ENCODE measurements around the gene COPZ1. TPM values are rescaled to one million over a fixed set of nuclear protein-coding genes. Genes with fewer than 3 reads are reported as not detected.
A peak's percentile ranks its signal among the peaks of the same experiment; 100 is the strongest.
"Not testable (repeated sequence)": the region's sequence is repeated elsewhere in the genome, so short reads cannot be mapped to it uniquely, and the experiment has no call there.

The COPZ1 gene
- total and polyA plus RNA-seq, 4 donors = 54.1 to 72.1 (median 67.2) TPM

DNA sequence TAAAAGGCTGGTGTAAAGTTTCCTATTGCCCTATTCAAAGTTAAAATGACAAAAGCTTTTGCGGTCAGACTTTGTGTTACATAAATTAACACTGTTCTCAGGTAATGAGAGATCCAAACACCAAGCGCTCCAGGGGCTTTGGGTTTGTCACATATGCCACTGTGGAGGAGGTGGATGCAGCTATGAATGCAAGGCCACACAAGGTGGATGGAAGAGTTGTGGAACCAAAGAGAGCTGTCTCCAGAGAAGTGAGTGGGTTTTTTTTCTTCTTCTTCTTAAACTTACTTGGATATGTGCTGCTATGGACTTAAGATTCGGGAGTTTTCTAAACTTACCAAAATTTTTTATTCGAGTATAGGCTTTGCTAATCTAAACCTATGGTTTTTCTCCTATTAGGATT, 43.2 kb upstream of the COPZ1 start:
- intact Hi-C loops (cut with DNase I); DNase-seq; H3K27me3 ChIP-seq (ENCODE audit: control insufficient read depth in 1 of 2, insufficient read depth in 2 of 2, low read length in 1 of 2); H3K36me3 ChIP-seq (ENCODE audit: control insufficient read depth in 1 of 2, insufficient read depth in 2 of 2, low read length in 1 of 2); ATAC-seq (ENCODE audit: low FRiP score); H3K4me1 ChIP-seq (ENCODE audit: control insufficient read depth in 1 of 2, insufficient read depth in 2 of 2, low read length in 2 of 2); H3K27ac ChIP-seq (ENCODE audit: low read depth in 1 of 2, low read length in 2 of 2); H3K9me3 ChIP-seq (ENCODE audit: control insufficient read depth, low read length): not testable (repeated sequence)
- WGBS, 2 donors = 13 to 14% methylated on average over 4 of the region's 4 CpGs
- peak overlapping the region; percentile 61 to 99 for H3K4me3 ChIP-seq (ENCODE audit: low read length in 2 of 2)

DNA sequence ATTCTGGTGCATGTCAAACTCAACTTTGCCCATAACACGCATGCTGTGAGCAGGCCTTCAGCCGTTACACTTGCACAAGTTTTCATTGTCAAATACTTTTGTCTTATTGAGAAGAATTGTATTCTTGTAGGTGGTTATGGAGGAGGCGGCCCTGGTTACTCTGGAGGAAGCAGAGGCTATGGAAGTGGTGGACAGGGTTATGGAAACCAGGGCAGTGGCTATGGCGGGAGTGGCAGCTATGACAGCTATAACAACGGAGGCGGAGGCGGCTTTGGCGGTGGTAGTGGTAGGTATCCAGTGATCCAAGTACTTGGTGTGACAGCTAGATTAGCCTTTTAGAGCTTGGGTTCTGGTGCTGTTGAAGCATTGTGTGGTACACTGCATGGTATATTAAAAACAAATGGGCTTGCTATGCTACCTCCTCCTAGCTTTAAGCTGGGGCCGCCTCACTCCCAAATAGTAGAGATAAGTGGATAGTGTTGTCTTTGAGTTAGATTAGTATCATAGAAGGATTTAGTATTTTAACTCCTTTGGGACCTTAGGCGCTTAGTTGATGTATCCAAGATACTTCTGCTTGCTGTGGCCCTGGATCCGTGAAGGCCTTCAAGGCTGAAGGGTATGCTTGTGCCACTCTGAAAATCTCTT, 41.9 kb upstream of the COPZ1 start:
- Histone ChIP-seq H3K4me1 (ENCODE audit: control insufficient read depth in 1 of 2, insufficient read depth in 2 of 2, low read length in 2 of 2) (no peaks in the 10 kb centered on the region), H3K27ac (ENCODE audit: low read depth in 1 of 2, low read length in 2 of 2) (no peak overlapping the region), H3K36me3 (ENCODE audit: control insufficient read depth in 1 of 2, insufficient read depth in 2 of 2, low read length in 1 of 2) (peaks cover 5 to 12% of the 10 kb centered on the region in 2 donors), H3K4me3 (ENCODE audit: low read length in 2 of 2) (no peak overlapping the region), H3K9me3 (ENCODE audit: control insufficient read depth, low read length) (no peaks in the 10 kb centered on the region), H3K27me3 (ENCODE audit: control insufficient read depth in 1 of 2, insufficient read depth in 2 of 2, low read length in 1 of 2) (no peaks in the 10 kb centered on the region)
- ATAC-seq (ENCODE audit: low FRiP score) (no peak), DNase-seq (peak in 1 of 2 donors; percentile 57)
- intact Hi-C loops (cut with DNase I) = no loop called here
- WGBS, 2 donors = 29 to 31% methylated on average over 11 of the region's 11 CpGs

DNA sequence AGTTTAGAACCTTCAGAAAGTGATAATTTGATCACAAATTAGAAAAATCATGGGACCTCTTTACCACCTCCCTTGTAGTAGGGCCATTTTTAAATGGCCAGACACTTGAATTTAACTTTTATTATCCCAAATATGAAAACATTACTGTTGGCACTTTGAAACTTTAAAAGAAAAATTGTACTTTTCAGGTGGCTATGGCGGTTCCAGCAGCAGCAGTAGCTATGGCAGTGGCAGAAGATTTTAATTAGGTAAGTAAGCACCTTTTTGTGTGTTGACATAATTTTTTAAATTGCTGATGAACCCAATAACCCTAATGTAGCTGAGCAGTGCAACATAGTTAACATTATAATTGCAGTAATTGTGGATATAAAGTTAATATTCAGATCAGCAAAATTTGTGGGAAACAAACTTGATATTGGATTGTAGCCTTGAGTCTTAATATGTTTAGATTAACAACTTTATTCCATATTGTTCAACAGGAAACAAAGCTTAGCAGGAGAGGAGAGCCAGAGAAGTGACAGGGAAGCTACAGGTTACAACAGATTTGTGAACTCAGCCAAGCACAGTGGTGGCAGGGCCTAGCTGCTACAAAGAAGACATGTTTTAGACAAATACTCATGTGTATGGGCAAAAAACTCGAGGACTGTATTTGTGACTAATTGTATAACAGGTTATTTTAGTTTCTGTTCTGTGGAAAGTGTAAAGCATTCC, 40.7 kb upstream of the COPZ1 start:
- DNase-seq; H3K4me1 ChIP-seq (ENCODE audit: control insufficient read depth in 1 of 2, insufficient read depth in 2 of 2, low read length in 2 of 2); intact Hi-C loops (cut with DNase I): not testable (repeated sequence)

DNA sequence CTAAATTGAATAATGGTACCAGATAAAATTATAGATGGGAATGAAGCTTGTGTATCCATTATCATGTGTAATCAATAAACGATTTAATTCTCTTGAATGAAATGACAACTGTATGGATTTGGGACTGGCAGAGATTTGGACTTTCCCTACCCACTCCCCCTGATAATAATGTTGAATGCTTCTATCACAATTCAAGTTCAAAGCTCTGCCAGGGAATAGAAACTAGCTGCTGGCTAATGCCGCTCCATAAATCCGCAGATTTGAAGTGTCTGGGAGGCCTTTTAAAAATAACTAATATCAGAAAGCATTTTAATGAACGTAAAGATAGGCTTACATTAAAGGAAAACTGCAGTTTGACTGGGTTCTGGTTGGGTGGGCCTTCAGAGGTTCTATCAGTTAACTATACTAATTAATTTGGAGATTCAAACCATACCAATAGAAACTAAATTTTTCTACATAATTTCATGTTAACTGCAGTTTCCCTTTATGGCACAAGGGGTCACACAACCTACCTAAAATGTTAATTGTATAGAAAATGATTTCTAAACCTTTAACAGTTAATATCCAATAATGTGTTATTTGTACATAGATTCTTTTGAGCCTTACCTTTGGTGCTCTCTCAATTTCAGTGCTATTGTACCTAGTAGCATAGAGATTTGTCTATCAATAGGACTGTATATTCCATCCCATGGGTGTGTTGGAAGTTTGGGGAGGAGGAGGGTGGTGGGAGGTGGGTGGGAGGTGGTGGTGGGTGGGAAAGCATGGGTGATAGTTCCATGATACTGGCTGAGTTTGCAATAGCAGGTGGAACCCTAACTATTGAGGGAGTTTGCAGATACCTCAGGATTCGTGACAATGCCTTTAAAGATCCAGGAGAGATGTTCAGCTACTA, 39.5 kb upstream of the COPZ1 start:
- Histone ChIP-seq H3K36me3 (ENCODE audit: control insufficient read depth in 1 of 2, insufficient read depth in 2 of 2, low read length in 1 of 2) (peaks cover 5 to 12% of the 10 kb centered on the region in 2 donors), H3K4me1 (ENCODE audit: control insufficient read depth in 1 of 2, insufficient read depth in 2 of 2, low read length in 2 of 2) (no peaks in the 10 kb centered on the region)
- 47 to 53% methylated on average over 5 of the region's 5 CpGs for WGBS, 2 donors

More for the DNA sequence above, 40.7 kb upstream of the COPZ1 start:
- not testable (repeated sequence) for H3K27ac ChIP-seq (ENCODE audit: low read depth in 1 of 2, low read length in 2 of 2); H3K9me3 ChIP-seq (ENCODE audit: control insufficient read depth, low read length); ATAC-seq (ENCODE audit: low FRiP score); H3K27me3 ChIP-seq (ENCODE audit: control insufficient read depth in 1 of 2, insufficient read depth in 2 of 2, low read length in 1 of 2); H3K4me3 ChIP-seq (ENCODE audit: low read length in 2 of 2)
- peaks cover 5 to 12% of the 10 kb centered on the region in 2 donors for H3K36me3 ChIP-seq (ENCODE audit: control insufficient read depth in 1 of 2, insufficient read depth in 2 of 2, low read length in 1 of 2)
- WGBS, 2 donors = 27 to 37% methylated on average over 1 of the region's 2 CpGs

DNA sequence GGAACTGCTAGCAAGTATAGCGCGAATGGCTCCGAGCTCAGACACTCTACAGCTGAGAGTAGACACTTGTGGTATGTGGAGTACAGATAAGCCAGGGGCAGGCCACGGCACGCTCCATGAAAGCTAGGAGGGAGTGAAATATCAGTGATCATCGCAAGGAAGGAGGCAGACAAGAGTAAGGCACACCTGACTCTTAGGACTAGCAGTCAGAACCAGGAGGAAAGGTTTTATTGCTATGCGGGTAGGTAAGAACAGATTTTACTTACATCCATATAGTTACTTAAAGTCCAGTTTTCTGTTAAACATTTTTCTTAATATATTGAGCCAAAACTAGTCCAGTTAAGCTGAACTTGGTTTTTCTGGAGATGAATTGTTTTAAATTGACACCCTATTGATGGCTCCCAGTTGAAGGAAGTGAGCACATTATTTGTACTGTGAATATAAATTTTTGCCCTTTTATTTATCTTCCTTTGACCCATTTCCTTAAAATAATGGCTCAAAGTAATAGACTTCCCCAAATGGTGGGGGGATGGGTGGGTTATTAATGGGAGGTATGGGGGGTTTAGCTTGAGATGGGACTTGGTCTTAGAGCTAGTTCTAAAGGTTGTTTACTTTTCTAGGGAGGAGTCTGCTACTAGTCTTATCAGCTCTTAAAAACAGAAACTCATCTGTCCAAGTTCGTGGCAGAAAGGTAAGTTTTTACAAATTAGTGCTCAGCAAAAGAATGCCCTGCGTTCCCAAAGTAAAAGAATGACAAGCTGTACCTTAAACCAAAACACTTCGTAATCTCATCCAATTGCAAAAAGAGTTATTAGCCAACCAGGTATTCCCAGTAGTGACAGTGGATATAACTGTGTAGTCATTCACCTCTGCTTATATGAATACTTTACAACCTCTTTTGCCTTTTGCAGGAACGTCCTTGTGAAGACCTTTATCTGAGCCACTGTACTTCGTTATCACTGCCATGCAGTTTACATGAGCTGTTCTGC, 38.6 kb upstream of the COPZ1 start:
- peaks cover 5 to 12% of the 10 kb centered on the region in 2 donors for H3K36me3 ChIP-seq (ENCODE audit: control insufficient read depth in 1 of 2, insufficient read depth in 2 of 2, low read length in 1 of 2)
- DNase-seq (no peak), ATAC-seq (ENCODE audit: low FRiP score) (no peak)
- no peaks in the 10 kb centered on the region for H3K4me1 ChIP-seq (ENCODE audit: control insufficient read depth in 1 of 2, insufficient read depth in 2 of 2, low read length in 2 of 2)
- no peaks in the 10 kb centered on the region for H3K9me3 ChIP-seq (ENCODE audit: control insufficient read depth, low read length)
- no peaks in the 10 kb centered on the region for H3K27me3 ChIP-seq (ENCODE audit: control insufficient read depth in 1 of 2, insufficient read depth in 2 of 2, low read length in 1 of 2)
- peak overlapping the region; percentile 4 to 36 for H3K27ac ChIP-seq (ENCODE audit: low read depth in 1 of 2, low read length in 2 of 2)
- H3K4me3 ChIP-seq (ENCODE audit: low read length in 2 of 2) = no peak overlapping the region
- intact Hi-C loops (cut with DNase I) = loop anchor here in 1 of 2 donors (5.0 kb wide), 1 partner anchor 34 kb away; no protein-coding TSS in a partner anchor
- WGBS, 2 donors = 50 to 52% methylated on average over 12 of the region's 12 CpGs

More for the DNA sequence above, 39.5 kb upstream of the COPZ1 start:
- no peak for ATAC-seq (ENCODE audit: low FRiP score)
- DNase-seq = no peak
- Histone ChIP-seq H3K27me3 (ENCODE audit: control insufficient read depth in 1 of 2, insufficient read depth in 2 of 2, low read length in 1 of 2) (no peaks in the 10 kb centered on the region), H3K27ac (ENCODE audit: low read depth in 1 of 2, low read length in 2 of 2) (peak overlapping the region; percentile 4 to 36), H3K4me3 (ENCODE audit: low read length in 2 of 2) (no peak overlapping the region), H3K9me3 (ENCODE audit: control insufficient read depth, low read length) (no peaks in the 10 kb centered on the region)
- intact Hi-C loops (cut with DNase I) = loop anchor here in 1 of 2 donors (5.0 kb wide), 1 partner anchor 33 kb away; no protein-coding TSS in a partner anchor

DNA sequence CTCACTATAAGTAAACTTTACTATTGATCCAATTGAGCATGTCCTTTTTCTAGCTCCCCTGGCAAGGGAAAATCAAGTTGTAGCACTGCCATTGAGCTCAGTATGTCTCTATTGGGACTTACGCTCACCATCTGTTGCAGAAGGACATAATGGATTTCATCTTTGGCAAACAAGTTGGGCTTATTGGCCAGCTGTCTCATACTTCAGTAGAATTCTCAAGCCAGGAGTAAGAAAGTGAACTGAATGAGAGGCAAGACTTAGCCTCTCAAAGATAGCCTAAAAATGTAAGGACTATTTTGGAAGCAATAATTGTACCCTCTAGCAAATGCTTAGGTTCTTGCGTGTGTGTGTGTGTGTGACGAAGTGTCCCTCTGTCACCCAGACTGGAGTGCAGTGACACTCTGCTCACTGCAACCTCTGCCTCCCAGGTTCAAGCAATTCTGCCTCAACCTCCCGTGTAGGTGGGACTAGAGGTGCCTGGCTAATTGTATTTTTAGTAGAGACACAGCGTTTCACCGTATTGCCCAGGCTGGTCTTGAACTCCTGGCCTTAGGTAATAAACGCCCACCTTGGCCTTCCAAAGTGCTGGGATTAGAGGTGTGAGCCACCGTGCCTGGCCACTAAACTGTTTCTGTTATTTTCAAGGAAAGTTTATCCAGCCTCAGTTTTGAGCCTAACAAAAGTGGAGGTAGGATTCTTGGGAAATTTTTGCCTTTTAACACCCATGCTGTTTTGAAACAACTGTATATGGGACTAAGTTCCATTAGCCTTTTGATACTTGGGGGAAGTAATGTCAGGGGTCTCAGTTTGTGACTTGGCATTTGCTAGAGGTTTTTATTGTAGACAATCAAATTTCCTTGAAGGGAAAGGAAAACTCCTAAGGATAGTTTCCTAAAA, 37.4 kb upstream of the COPZ1 start:
- ATAC-seq (ENCODE audit: low FRiP score) (no peak), DNase-seq (peak in 1 of 2 donors; percentile 20)
- 60 to 62% methylated on average over 8 of the region's 8 CpGs for WGBS, 2 donors
- H3K4me1 ChIP-seq (ENCODE audit: control insufficient read depth in 1 of 2, insufficient read depth in 2 of 2, low read length in 2 of 2) = no peaks in the 10 kb centered on the region
- peaks cover 5 to 11% of the 10 kb centered on the region in 2 donors for H3K36me3 ChIP-seq (ENCODE audit: control insufficient read depth in 1 of 2, insufficient read depth in 2 of 2, low read length in 1 of 2)
- no peak overlapping the region for H3K4me3 ChIP-seq (ENCODE audit: low read length in 2 of 2)
- no peak overlapping the region for H3K27ac ChIP-seq (ENCODE audit: low read depth in 1 of 2, low read length in 2 of 2)
- intact Hi-C loops (cut with DNase I) = loop anchor here in 1 of 2 donors (5.0 kb wide), 1 partner anchor 35 kb away; no protein-coding TSS in a partner anchor
- H3K9me3 ChIP-seq (ENCODE audit: control insufficient read depth, low read length) = no peaks in the 10 kb centered on the region
- H3K27me3 ChIP-seq (ENCODE audit: control insufficient read depth in 1 of 2, insufficient read depth in 2 of 2, low read length in 1 of 2) = no peaks in the 10 kb centered on the region

Data from aorta (tissue), 5 donors.